K562 (cell line): ENCODE measurements around the gene ZSWIM4. TPM values are rescaled to one million over a fixed set of nuclear protein-coding genes. Genes with fewer than 3 reads are reported as not detected.

ENCODE experiments used
- HDGF ChIP-seq: fragments of 450-650 bp; IDR thresholded peaks from 2 replicates; pipeline ENCODE4 v1.6.1; 2016
- IFI16 ChIP-seq: fragments of 250-450 bp; sonication (Bioruptor Pico); IDR thresholded peaks from 2 replicates; pipeline ENCODE4 v2.1.2; 2022; ENCODE audit warnings: mild to moderate bottlenecking, inconsistent platforms
- ILK ChIP-seq: fragments of 450-650 bp; IDR thresholded peaks from 2 replicates; pipeline ENCODE4 v1.6.1; 2016; ENCODE audit warnings: missing genetic modification characterization, low read depth, mild to moderate bottlenecking, missing compliant biosample characterization, moderate library complexity, borderline replicate concordance
- POLR2B ChIP-seq: fragments of 450-650 bp; IDR thresholded peaks from 2 replicates; pipeline ENCODE4 v1.6.1; 2018; ENCODE audit warnings: low read depth; ENCODE audit not compliant: partially characterized antibody
- PRMT5 ChIP-seq: sonication (generic); formaldehyde crosslinking; IDR thresholded peaks from 2 replicates; pipeline ENCODE4 v1.5.0; 2020; ENCODE audit warnings: missing genetic modification reagents
- PURB ChIP-seq: sonication (generic); formaldehyde crosslinking; IDR thresholded peaks from 2 replicates; pipeline ENCODE4 v1.9.0; 2021; ENCODE audit warnings: low read depth, mild to moderate bottlenecking, missing genetic modification reagents
- XRCC5 ChIP-seq: fragments of 200-400 bp; formaldehyde crosslinking; IDR thresholded peaks from 2 replicates; pipeline ENCODE4 v1.6.1; 2017; ENCODE audit warnings: low read depth, mild to moderate bottlenecking, low read length
- ZNF444 ChIP-seq: fragments of 250-450 bp; sonication (Bioruptor Pico); IDR thresholded peaks from 2 replicates; pipeline ENCODE4 v1.4.0; 2020; ENCODE audit warnings: mild to moderate bottlenecking, moderate library complexity
- ZNF764 ChIP-seq: fragments of 250-450 bp; sonication (Bioruptor Pico); IDR thresholded peaks from 2 replicates; pipeline ENCODE4 v1.4.0; 2020; ENCODE audit warnings: low read depth, mild to moderate bottlenecking, moderate library complexity
- polyA plus RNA-seq, 8 experiments: library from polyadenylated mRNA; depleted of rRNA in 4 of 8; stranded (reverse) in 5 of 8; unstranded in 3 of 8; fragments of >200 nt; fragmentation: Nextera tagmentation in 2 of 8; fragmentation: Illumina TruSeq in 1 of 8; extraction: Ambion mirVana in 2 of 8; extraction: Trizol in 1 of 8; gene quantifications; 2 replicates each; pipeline versions ENCODE4 v1.2.1 to v1.2.3, GENCODE V29; 2011 to 2014; ENCODE audit warnings: inconsistent platforms in 1 of 8, missing spikeins in 1 of 8
- total RNA-seq, 7 experiments: library from RNA; depleted of rRNA in 6 of 7; stranded (reverse); fragments of >200 nt in 6 of 7; fragmentation: Illumina TruSeq in 2 of 7; extraction: Trizol in 2 of 7; gene quantifications; 2 replicates each; pipeline versions ENCODE4 v1.2.1 to v1.2.3, GENCODE V29; 2011 to 2021; ENCODE audit warnings: low replicate concordance in 1 of 7
- TF ChIP-seq, protein P1 (sequence below): sonication (generic); formaldehyde crosslinking; IDR thresholded peaks from 2 replicates; pipeline ENCODE4 v1.8.1; 2023; ENCODE audit warnings: mild to moderate bottlenecking, missing genetic modification reagents
- TF ChIP-seq, protein P2 (sequence below): fragments of 200-800 bp; sonication (Bioruptor generic); IDR thresholded peaks from 2 replicates; pipeline ENCODE4 v1.6.1; 2017; ENCODE audit warnings: missing genetic modification characterization, missing compliant biosample characterization
- TF ChIP-seq, protein P3 (sequence below): sonication (generic); formaldehyde crosslinking; IDR thresholded peaks from 2 replicates; pipeline ENCODE4 v1.8.0; 2022; ENCODE audit warnings: mild to moderate bottlenecking, missing genetic modification reagents

Gene ZSWIM4
- total and polyA plus RNA-seq, 9 of the 15 experiments (the other 6 are each of a cell fraction or from before 2014, with no cell fraction given) = 0.25 to 3.7 (median 0.79) TPM; not detected in 2

DNA sequence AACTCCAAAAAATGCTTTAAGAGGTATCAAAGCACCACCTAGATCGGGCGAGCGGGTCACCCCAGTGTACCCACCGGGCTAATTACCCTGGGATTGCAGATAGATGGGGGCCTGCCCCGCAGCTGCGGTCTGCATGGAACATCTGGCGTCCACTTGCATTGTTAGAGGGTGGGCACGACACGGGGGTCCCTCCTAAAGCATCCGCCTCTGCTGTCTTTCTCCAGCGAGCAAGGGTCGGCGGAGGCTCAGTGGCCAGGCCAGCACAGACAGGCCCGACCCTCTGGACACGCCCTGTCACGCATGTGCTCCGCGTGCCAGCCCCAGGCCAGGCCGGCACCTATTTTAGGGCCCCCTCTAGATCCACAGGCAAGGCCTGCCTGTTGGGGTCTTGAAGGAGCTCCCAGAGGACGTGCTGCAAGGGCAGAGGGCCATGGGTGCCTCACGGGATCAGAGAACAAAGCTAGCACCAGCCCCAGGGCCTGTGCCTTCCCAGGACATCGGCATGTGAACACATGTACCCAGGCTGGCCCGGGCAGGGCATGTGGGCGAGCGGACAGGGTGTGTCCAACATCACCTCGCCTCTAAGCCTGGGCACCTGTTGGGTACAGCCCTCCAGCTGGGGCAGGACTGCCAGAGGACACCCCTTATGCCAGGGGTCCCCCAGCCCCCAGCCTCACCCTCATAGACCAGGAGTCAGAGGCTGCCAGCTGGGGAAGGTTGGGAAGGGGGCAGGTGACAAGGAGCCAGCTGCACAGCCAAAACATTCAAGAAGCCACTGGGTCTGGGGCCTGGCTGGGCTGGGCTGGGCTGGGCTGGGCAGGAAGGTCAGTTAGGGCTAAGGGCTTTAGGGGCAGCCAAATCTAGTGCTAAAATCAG lies 46.1 kb downstream of the ZSWIM4 start (continued):
- no peak for TF ChIP-seq PRMT5 (CRISPR knock-in tag)
- TF ChIP-seq XRCC5 = no peak
- TF ChIP-seq HDGF = no peak
- TF ChIP-seq ILK = no peak
- no peak for TF ChIP-seq POLR2B
- no peak for TF ChIP-seq IFI16 (CRISPR knock-in tag)
- TF ChIP-seq, protein P1, sequence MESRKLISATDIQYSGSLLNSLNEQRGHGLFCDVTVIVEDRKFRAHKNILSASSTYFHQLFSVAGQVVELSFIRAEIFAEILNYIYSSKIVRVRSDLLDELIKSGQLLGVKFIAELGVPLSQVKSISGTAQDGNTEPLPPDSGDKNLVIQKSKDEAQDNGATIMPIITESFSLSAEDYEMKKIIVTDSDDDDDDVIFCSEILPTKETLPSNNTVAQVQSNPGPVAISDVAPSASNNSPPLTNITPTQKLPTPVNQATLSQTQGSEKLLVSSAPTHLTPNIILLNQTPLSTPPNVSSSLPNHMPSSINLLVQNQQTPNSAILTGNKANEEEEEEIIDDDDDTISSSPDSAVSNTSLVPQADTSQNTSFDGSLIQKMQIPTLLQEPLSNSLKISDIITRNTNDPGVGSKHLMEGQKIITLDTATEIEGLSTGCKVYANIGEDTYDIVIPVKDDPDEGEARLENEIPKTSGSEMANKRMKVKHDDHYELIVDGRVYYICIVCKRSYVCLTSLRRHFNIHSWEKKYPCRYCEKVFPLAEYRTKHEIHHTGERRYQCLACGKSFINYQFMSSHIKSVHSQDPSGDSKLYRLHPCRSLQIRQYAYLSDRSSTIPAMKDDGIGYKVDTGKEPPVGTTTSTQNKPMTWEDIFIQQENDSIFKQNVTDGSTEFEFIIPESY = no peak
- no peak for TF ChIP-seq ZNF444 (CRISPR knock-in tag)
- no peak for TF ChIP-seq PURB (CRISPR knock-in tag)
- TF ChIP-seq, protein P2, sequence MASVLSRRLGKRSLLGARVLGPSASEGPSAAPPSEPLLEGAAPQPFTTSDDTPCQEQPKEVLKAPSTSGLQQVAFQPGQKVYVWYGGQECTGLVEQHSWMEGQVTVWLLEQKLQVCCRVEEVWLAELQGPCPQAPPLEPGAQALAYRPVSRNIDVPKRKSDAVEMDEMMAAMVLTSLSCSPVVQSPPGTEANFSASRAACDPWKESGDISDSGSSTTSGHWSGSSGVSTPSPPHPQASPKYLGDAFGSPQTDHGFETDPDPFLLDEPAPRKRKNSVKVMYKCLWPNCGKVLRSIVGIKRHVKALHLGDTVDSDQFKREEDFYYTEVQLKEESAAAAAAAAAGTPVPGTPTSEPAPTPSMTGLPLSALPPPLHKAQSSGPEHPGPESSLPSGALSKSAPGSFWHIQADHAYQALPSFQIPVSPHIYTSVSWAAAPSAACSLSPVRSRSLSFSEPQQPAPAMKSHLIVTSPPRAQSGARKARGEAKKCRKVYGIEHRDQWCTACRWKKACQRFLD (CRISPR knock-in tag) = no peak
- no peak for TF ChIP-seq ZNF764 (CRISPR knock-in tag)
- TF ChIP-seq, protein P3, sequence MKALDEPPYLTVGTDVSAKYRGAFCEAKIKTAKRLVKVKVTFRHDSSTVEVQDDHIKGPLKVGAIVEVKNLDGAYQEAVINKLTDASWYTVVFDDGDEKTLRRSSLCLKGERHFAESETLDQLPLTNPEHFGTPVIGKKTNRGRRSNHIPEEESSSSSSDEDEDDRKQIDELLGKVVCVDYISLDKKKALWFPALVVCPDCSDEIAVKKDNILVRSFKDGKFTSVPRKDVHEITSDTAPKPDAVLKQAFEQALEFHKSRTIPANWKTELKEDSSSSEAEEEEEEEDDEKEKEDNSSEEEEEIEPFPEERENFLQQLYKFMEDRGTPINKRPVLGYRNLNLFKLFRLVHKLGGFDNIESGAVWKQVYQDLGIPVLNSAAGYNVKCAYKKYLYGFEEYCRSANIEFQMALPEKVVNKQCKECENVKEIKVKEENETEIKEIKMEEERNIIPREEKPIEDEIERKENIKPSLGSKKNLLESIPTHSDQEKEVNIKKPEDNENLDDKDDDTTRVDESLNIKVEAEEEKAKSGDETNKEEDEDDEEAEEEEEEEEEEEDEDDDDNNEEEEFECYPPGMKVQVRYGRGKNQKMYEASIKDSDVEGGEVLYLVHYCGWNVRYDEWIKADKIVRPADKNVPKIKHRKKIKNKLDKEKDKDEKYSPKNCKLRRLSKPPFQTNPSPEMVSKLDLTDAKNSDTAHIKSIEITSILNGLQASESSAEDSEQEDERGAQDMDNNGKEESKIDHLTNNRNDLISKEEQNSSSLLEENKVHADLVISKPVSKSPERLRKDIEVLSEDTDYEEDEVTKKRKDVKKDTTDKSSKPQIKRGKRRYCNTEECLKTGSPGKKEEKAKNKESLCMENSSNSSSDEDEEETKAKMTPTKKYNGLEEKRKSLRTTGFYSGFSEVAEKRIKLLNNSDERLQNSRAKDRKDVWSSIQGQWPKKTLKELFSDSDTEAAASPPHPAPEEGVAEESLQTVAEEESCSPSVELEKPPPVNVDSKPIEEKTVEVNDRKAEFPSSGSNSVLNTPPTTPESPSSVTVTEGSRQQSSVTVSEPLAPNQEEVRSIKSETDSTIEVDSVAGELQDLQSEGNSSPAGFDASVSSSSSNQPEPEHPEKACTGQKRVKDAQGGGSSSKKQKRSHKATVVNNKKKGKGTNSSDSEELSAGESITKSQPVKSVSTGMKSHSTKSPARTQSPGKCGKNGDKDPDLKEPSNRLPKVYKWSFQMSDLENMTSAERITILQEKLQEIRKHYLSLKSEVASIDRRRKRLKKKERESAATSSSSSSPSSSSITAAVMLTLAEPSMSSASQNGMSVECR (CRISPR knock-in tag) = no peak
- TF ChIP-seq, all 486 proteins: peak for 42
